Stomach (tissue), 9 donors: ENCODE results near the gene MSL2. TPM values are rescaled to one million over a fixed set of nuclear protein-coding genes. Genes with fewer than 3 reads are reported as not detected.

ENCODE experiments used
- DNase-seq, 2 donors: peaks; one replicate each; pipeline versions ENCODE4 v3.0.0 to v3.0.0-alpha.2; 2013 to 2019
- H3K27ac ChIP-seq, 5 donors: fragments of 200-600 bp in 4 of 5; sonication (generic) in 4 of 5; one replicate each; pipeline ENCODE4 v1.5.1; 2013 to 2019; ENCODE audit warnings: mild to moderate bottlenecking in 1 of 5, moderate library complexity in 1 of 5
- H3K27me3 ChIP-seq, 3 donors: fragments of 200-600 bp; sonication (generic); one replicate each; pipeline ENCODE4 v1.5.1; 2017 to 2019; ENCODE audit warnings: mixed run types in 1 of 3
- H3K36me3 ChIP-seq, 4 donors: fragments of 200-600 bp; sonication (generic); 1 replicate in 3 of 4; 2 replicates in 1 of 4; pipeline ENCODE4 v1.5.1; 2016 to 2019
- H3K4me1 ChIP-seq, 4 donors: fragments of 200-600 bp; sonication (generic); one replicate each; pipeline ENCODE4 v1.5.1; 2016 to 2019
- H3K4me3 ChIP-seq, 4 donors: fragments of 200-600 bp; sonication (generic) in 3 of 4; one replicate each; pipeline ENCODE4 v1.5.1; 2016 to 2019; ENCODE audit warnings: mild to moderate bottlenecking in 1 of 4
- H3K9me3 ChIP-seq, 4 donors: fragments of 200-600 bp; sonication (generic); one replicate each; pipeline ENCODE4 v1.5.1; 2016 to 2019
- CTCF ChIP-seq, 7 experiments: fragments of 450-650 bp in 4 of 7; fragments of 200-600 bp in 3 of 7; sonication (generic) in 3 of 7; IDR thresholded peaks; one replicate each; pipeline ENCODE4 v1.5.1; 2016 to 2019; ENCODE audit warnings: antibody characterized with exemption in 7 of 7, control low read depth in 2 of 7, mild to moderate bottlenecking in 1 of 7
- EP300 ChIP-seq: sonication (generic); formaldehyde crosslinking; IDR thresholded peaks from one replicate; pipeline ENCODE4 v1.6.1; 2017; ENCODE audit warnings: antibody characterized with exemption
- POLR2A ChIP-seq, 4 donors: fragments of 450-650 bp; IDR thresholded peaks; one replicate each; pipeline ENCODE4 v1.6.1; 2016; ENCODE audit warnings: antibody characterized with exemption in 4 of 4, control low read depth in 2 of 4, mild to moderate bottlenecking in 1 of 4, moderate library complexity in 1 of 4
- POLR2AphosphoS5 ChIP-seq, 3 donors: sonication (generic); formaldehyde crosslinking; IDR thresholded peaks; one replicate each; pipeline ENCODE4 v1.6.1; 2016; ENCODE audit warnings: antibody characterized with exemption in 3 of 3
- WGBS, 5 donors: extraction: QIAGEN DNeasy Blood & Tissue Kit in 3 of 5; methylation state at CpG; one replicate each; pipeline versions ENCODE4 v1.1.5 to v1.1.7; 2013 to 2018; 5-methylcytosine and 5-hydroxymethylcytosine counted together
- intact Hi-C: fragments of 100-400 bp; cut with DNase I; formaldehyde crosslinking; loops from one replicate; pipeline ENCODE4 v1.15.1; 2023; ENCODE audit warnings: low total_unique reads
- polyA plus RNA-seq, 3 donors: library from polyadenylated mRNA; stranded (reverse); fragments of 200-250 nt; gene quantifications; one replicate each; pipeline ENCODE4 v1.2.3, GENCODE V29; 2013
- total RNA-seq, 5 donors: library from RNA; depleted of rRNA; stranded (reverse); fragments of >200 nt; gene quantifications; one replicate each; pipeline versions ENCODE4 v1.1.0 to v1.2.3, GENCODE V29; 2014 to 2016
- donor health status: healthy with polysubstance abuse.
- donor health status: Bipolar disorder and iron deficiency.
- donor health status: healthy.

The MSL2 gene
- total and polyA plus RNA-seq, 8 donors: 3.4 to 55.4 (median 18.6) TPM

- H3K27me3 ChIP-seq: no peaks in the 10 kb centered on the region
- peak overlapping the region in 1 of 4 donors; percentile 3 for H3K4me3 ChIP-seq
- H3K27ac ChIP-seq: peak overlapping the region in 1 of 5 donors; percentile 24
- TF ChIP-seq POLR2A (IDR thresholded peaks at IDR 0.05): no peak
- TF ChIP-seq CTCF (IDR thresholded peaks at IDR 0.05): no peak
- TF ChIP-seq EP300: no peak
- no peak for TF ChIP-seq POLR2AphosphoS5 (IDR thresholded peaks at IDR 0.05)
- no peaks in the 10 kb centered on the region for H3K36me3 ChIP-seq
- DNase-seq: peak; percentile 47 to 50
- H3K9me3 ChIP-seq: no peaks in the 10 kb centered on the region
- intact Hi-C loops: no loop called here
- WGBS, 5 donors: 35 to 55% (median 40%) methylated on average over 3 of the region's 3 CpGs
- H3K4me1 ChIP-seq: peaks cover 65 to 99% (median 82%) of the 10 kb centered on the region in 4 donors
Observed at GRCh38 chr3:136186344-136186743, 9.8 kb downstream of the MSL2 start.

GRCh38 chr3:136184703-136185102 lies 11.4 kb downstream of the MSL2 start:
- no peaks in the 10 kb centered on the region for H3K27me3 ChIP-seq
- WGBS, 5 donors: 51 to 83% (median 66%) methylated on average over 2 of the region's 2 CpGs
- H3K36me3 ChIP-seq: no peaks in the 10 kb centered on the region
- no peaks in the 10 kb centered on the region for H3K9me3 ChIP-seq
- intact Hi-C loops: no loop called here
- no peak overlapping the region for H3K27ac ChIP-seq
- no peak for TF ChIP-seq EP300
- DNase-seq: no peak
- H3K4me1 ChIP-seq: peaks cover 61 to 99% (median 77%) of the 10 kb centered on the region in 4 donors
- H3K4me3 ChIP-seq: no peak overlapping the region

GRCh38 chr3:136181741-136182140 lies 14.4 kb downstream of the MSL2 start:
- H3K9me3 ChIP-seq: no peaks in the 10 kb centered on the region
- no peaks in the 10 kb centered on the region for H3K36me3 ChIP-seq
- WGBS, 5 donors: 87 to 95% (median 90%) methylated on average over 8 of the region's 8 CpGs
- no peak for DNase-seq
- H3K27ac ChIP-seq: no peak overlapping the region
- H3K27me3 ChIP-seq: no peaks in the 10 kb centered on the region
- H3K4me3 ChIP-seq: no peak overlapping the region
- peaks cover 50 to 99% (median 76%) of the 10 kb centered on the region in 4 donors for H3K4me1 ChIP-seq
- intact Hi-C loops: no loop called here
- no peak for TF ChIP-seq EP300
- TF ChIP-seq POLR2AphosphoS5 (IDR thresholded peaks at IDR 0.05): no peak
- no peak for TF ChIP-seq POLR2A (IDR thresholded peaks at IDR 0.05)
- TF ChIP-seq CTCF (IDR thresholded peaks at IDR 0.05): no peak

GRCh38 chr3:136177876-136178275 lies 18.3 kb downstream of the MSL2 start:
- no peak for DNase-seq
- Histone ChIP-seq H3K36me3 (no peaks in the 10 kb centered on the region), H3K27me3 (no peaks in the 10 kb centered on the region), H3K27ac (no peak overlapping the region), H3K4me3 (no peak overlapping the region), H3K9me3 (no peaks in the 10 kb centered on the region), H3K4me1 (peaks cover 42 to 98% (median 74%) of the 10 kb centered on the region in 4 donors)
- 48 to 63% (median 54%) methylated on average over 4 of the region's 4 CpGs for WGBS, 5 donors
- TF ChIP-seq EP300 (no peak), CTCF (IDR thresholded peaks at IDR 0.05) (no peak), POLR2A (IDR thresholded peaks at IDR 0.05) (no peak), POLR2AphosphoS5 (IDR thresholded peaks at IDR 0.05) (no peak)
- intact Hi-C loops: no loop called here

- peaks cover 15 to 96% (median 58%) of the 10 kb centered on the region in 4 donors for H3K4me1 ChIP-seq
- no peaks in the 10 kb centered on the region for H3K27me3 ChIP-seq
- TF ChIP-seq POLR2A (IDR thresholded peaks at IDR 0.05) (no peak), EP300 (no peak), POLR2AphosphoS5 (IDR thresholded peaks at IDR 0.05) (no peak), CTCF (IDR thresholded peaks at IDR 0.05) (no peak)
- no peaks in the 10 kb centered on the region for H3K9me3 ChIP-seq
- intact Hi-C loops: no loop called here
- no peak overlapping the region for H3K4me3 ChIP-seq
- no peak overlapping the region for H3K27ac ChIP-seq
- DNase-seq: no peak
- no peaks in the 10 kb centered on the region for H3K36me3 ChIP-seq
Observed at GRCh38 chr3:136173939-136174490, 22.1 kb downstream of the MSL2 start.
